Parathyroid adenoma (tissue), 2 donors: ENCODE results near the gene KNL1.

ENCODE experiments used
- H2AFZ ChIP-seq: fragments of 300-600 bp; sonication (generic); one replicate; pipeline ENCODE4 v1.7.0; 2017; ENCODE audit warnings: antibody characterized with exemption, mild to moderate bottlenecking
- H3K27ac ChIP-seq: fragments of 300-600 bp; sonication (generic); one replicate; pipeline ENCODE4 v1.7.0; 2017
- H3K27me3 ChIP-seq: fragments of 300-600 bp; sonication (generic); one replicate; pipeline ENCODE4 v1.7.0; 2017; ENCODE audit warnings: low read length; ENCODE audit not compliant: control insufficient read depth, insufficient read depth
- H3K36me3 ChIP-seq: fragments of 300-600 bp; sonication (generic); one replicate; pipeline ENCODE4 v1.7.0; 2017; ENCODE audit warnings: low read length; ENCODE audit not compliant: control insufficient read depth, insufficient read depth
- H3K4me1 ChIP-seq: fragments of 300-600 bp; sonication (generic); one replicate; pipeline ENCODE4 v1.7.0; 2017; ENCODE audit warnings: control low read depth
- H3K4me2 ChIP-seq: fragments of 300-600 bp; sonication (generic); one replicate; pipeline ENCODE4 v1.7.0; 2017; ENCODE audit warnings: low read length
- H3K4me3 ChIP-seq: fragments of 300-600 bp; sonication (generic); one replicate; pipeline ENCODE4 v1.7.0; 2017; ENCODE audit warnings: low read depth, low read length
- H3K79me2 ChIP-seq: fragments of 300-600 bp; sonication (generic); one replicate; pipeline ENCODE4 v1.7.0; 2017; ENCODE audit warnings: control low read depth
- H3K9ac ChIP-seq: fragments of 300-600 bp; sonication (generic); one replicate; pipeline ENCODE4 v1.7.0; 2017; ENCODE audit warnings: mild to moderate bottlenecking
- H3K9me3 ChIP-seq: fragments of 300-600 bp; sonication (generic); one replicate; pipeline ENCODE4 v1.7.0; 2017; ENCODE audit warnings: low read length; ENCODE audit not compliant: control insufficient read depth
- CTCF ChIP-seq: fragments of 300-600 bp; sonication (generic); IDR thresholded peaks from one replicate; pipeline ENCODE4 v1.7.0; 2017; ENCODE audit warnings: antibody characterized with exemption, mild to moderate bottlenecking
- donor health status: primary hyperparathyroidism.

KNL1 gene

GRCh38 chr15:40593588-40594428 lies at the start of gene KNL1:
TSS of gene KNL1 (plus strand) at chr15:40594249. CDS start at chr15:40602932, 8,683 bp downstream.
- H3K4me3 ChIP-seq, result peak within 1 kb of the TSS; percentile 90
- no peak within 1 kb of the TSS for H3K9ac ChIP-seq
- TF ChIP-seq CTCF, result no peak
- no peaks in the 10 kb centered on the region for H3K9me3 ChIP-seq
- no peaks in the 10 kb centered on the region for H3K27me3 ChIP-seq
- H3K79me2 ChIP-seq, result no peaks in the 10 kb centered on the region
- no peaks in the 10 kb centered on the region for H3K36me3 ChIP-seq
- H3K27ac ChIP-seq, result peak within 1 kb of the TSS; percentile 96
- no peaks in the 10 kb centered on the region for H3K4me1 ChIP-seq
- peak within 1 kb of the TSS; percentile 92 for H3K4me2 ChIP-seq
- H2AFZ ChIP-seq, result peak within 1 kb of the TSS; percentile 87

GRCh38 chr15:40545457-40545856 lies 48.6 kb upstream of the KNL1 start:
- H3K4me3 ChIP-seq, result no peak overlapping the region
- no peaks in the 10 kb centered on the region for H3K27me3 ChIP-seq
- H3K79me2 ChIP-seq, result no peaks in the 10 kb centered on the region
- no peak overlapping the region for H3K27ac ChIP-seq
- no peaks in the 10 kb centered on the region for H3K36me3 ChIP-seq
- no peaks in the 10 kb centered on the region for H3K9me3 ChIP-seq
- peaks cover 6% of the 10 kb centered on the region for H3K4me1 ChIP-seq
- H3K4me2 ChIP-seq, result no peak overlapping the region
- no peak overlapping the region for H2AFZ ChIP-seq
- no peak overlapping the region for H3K9ac ChIP-seq
- TF ChIP-seq CTCF, result no peak

GRCh38 chr15:40548610-40549009 lies 45.4 kb upstream of the KNL1 start:
- Histone ChIP-seq H3K4me3 (no peak overlapping the region), H3K27me3 (no peaks in the 10 kb centered on the region), H3K79me2 (no peaks in the 10 kb centered on the region), H3K9ac (no peak overlapping the region), H3K36me3 (no peaks in the 10 kb centered on the region), H3K4me1 (peaks cover 6% of the 10 kb centered on the region), H3K4me2 (no peak overlapping the region), H3K9me3 (no peaks in the 10 kb centered on the region), H3K27ac (no peak overlapping the region), H2AFZ (no peak overlapping the region)
- no peak for TF ChIP-seq CTCF

- H3K4me2 ChIP-seq, result no peak overlapping the region
- H3K36me3 ChIP-seq, result no peaks in the 10 kb centered on the region
- H3K4me1 ChIP-seq, result peaks cover 6% of the 10 kb centered on the region
- H2AFZ ChIP-seq, result no peak overlapping the region
- H3K27ac ChIP-seq, result no peak overlapping the region
- H3K9me3 ChIP-seq, result no peaks in the 10 kb centered on the region
- no peak overlapping the region for H3K4me3 ChIP-seq
- no peak overlapping the region for H3K9ac ChIP-seq
- H3K79me2 ChIP-seq, result no peaks in the 10 kb centered on the region
- no peaks in the 10 kb centered on the region for H3K27me3 ChIP-seq
- no peak for TF ChIP-seq CTCF
Measured at GRCh38 chr15:40549894-40550293, 44.2 kb upstream of the KNL1 start.
